Superior temporal gyrus (tissue), 1 donor: ENCODE results near the gene EFCAB8.

ENCODE experiments used
- DNase-seq: peaks from one replicate; pipeline ENCODE4 v3.0.0-alpha.2; 2016; ENCODE audit errors: extremely low spot score

EFCAB8 gene

GRCh38 chr20:32986331-32986966 is 127.7 kb downstream of the EFCAB8 start:
- no peak for DNase-seq

- DNase-seq = no peak
Observed at GRCh38 chr20:32987044-32987825, 128.5 kb downstream of the EFCAB8 start.

- no peak for DNase-seq
Observed at GRCh38 chr20:32988008-32988407, 129.3 kb downstream of the EFCAB8 start.

DNA sequence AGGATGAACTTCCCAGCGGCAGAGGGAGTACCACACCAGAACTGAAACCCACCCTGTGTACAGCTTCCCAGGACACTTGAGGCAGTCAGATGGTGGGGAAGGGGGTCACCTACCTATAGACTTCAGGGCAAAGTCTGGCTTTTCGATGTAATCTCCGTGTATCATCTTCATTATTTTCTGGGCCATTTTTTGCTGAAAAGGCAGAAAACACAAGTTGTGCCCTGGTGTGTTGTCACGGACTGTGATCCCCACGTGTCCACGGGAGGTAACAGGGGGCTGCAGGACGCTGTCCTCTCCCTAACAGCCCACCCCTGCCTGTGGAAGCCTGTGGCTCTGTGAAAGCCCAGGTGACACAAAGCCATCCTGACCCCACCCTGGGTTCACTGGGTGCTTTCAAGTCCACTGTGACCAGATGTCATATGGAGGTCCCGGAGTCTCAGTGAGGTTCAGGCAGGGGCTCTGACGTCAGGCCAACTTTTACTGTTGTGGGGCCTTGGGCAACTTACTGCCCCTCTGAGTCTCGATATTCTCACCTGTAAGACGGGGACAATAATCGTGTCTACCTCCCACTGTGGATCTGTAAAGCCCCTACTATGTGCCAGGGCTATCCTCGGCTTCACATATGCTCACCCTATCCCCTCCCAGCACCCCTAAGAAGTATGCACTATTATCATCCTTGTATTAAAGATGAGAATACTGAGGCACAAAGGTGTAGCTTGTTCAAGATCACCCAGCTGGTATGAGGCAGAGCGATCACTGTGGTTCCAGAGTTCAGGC is 131.0 kb downstream of the EFCAB8 start:
- no peak for DNase-seq

- DNase-seq = no peak
Observed at GRCh38 chr20:32990426-32990825, 131.7 kb downstream of the EFCAB8 start.

GRCh38 chr20:32991383-32991782 is 132.7 kb downstream of the EFCAB8 start:
- no peak for DNase-seq

- DNase-seq = no peak
Observed at GRCh38 chr20:32991792-32992641, 133.3 kb downstream of the EFCAB8 start.

DNA sequence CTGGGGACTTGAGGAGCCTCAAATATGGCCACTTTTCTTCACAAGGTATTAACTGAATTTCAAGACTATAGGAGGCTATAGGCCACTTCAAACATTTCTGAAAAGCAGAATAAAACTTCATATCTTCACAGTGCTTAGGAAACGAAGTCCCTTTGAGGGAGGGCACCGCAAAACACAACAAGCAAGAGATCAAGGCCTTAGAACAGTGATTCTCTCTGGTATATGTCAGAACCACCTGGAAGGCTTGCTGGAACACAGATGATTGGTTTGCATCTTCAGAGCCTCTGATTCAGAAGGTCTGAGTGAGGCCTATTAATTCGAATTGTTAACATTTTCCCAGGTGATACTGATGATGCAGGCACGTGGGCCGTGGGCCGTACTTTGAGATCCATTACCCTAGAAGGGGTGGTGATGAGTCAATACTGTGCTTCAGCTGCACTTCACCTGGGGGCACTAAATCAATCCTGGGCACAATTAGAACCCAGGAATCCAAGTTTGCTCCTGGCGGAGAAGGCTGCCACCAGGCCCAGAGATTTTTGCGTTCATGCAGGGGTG is 134.8 kb downstream of the EFCAB8 start:
- DNase-seq = no peak

DNA sequence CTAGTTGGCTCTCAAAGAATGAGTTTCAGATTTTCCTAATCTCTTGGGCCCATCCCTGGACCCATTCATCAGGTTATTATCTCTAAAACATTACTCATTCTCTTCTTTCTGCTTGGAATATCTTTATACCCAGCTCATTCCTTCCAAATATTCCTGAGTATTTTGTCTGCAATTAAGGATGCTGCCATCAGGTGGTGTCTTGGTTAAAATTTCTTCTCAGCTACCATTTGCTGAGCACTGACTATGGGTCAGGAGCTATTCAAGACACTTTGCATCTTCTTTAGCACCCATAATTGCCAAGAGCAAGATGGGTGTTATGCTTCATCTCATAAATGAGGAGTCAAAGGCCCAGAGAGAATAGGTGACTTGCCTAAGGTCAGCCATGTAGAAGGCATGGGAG is 137.1 kb downstream of the EFCAB8 start:
- DNase-seq = no peak

- DNase-seq = no peak
Observed at GRCh38 chr20:32997431-32997830, 138.7 kb downstream of the EFCAB8 start.

- no peak for DNase-seq
Observed at GRCh38 chr20:32999603-33000250, 141.0 kb downstream of the EFCAB8 start.

DNA sequence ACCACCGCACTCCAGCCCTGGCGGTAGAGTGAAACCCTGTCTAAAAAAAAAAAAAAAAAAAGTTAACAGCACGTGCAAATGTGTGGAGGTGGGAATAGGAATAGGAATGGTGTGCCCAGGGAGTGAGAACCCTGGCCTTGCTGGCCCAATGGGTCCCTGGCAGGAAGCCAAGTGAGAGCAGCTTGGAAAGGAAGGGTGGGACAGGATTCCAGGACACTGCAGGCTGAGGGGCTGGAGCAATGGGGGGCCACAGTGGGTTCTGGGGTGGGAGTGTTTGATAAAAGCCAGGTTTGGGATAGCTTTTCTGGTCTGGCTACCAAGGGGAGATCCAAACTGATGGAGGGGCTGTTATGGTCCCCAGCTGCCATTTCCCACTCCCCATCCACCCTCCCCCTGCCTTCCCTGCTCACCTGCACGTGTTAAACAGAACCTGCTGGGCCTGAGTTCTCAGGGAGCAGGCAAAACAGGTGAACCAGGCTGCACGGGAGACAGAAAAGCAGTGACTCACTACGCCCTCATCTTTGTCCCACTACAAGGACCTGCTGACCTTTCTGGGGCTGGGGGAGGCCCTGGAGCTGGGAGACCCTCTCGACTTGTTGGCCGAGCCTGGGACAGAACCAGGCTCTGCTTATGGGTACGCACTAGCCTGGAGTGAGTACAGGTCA is 142.2 kb downstream of the EFCAB8 start:
- no peak for DNase-seq

DNA sequence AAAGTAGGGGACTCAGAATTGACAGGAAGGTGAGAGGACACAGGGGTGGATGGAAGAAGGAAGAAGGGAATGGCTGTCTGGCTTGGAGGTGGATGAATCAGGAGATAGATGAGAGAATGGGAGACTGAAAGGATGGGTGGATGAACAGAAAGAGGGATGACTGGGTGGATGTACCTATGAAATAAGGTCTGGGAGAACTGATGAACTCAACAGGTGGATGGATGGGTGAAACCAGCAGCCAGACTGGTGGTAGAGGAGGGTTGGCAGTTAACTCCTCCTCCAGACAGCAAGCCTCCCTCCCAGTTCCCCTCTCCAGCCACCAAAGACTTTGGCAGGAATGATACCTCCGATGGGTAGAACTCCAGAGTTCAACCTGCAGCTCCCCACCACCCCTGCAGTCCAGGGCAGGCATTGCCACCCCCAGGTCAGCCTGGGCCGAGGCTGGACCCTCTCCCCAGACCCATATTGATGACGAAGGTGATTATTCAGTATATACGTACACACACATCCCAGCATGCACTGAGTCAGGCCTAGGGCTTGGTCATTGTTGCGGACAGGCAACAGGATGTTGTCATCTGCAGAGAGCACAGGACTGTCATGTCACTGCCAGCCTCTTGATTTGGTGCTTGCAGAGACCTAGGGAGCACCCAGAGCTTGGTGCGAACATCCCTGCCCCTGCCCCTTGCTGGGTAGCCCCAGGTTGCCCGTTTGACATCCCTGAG is 143.5 kb downstream of the EFCAB8 start:
- no peak for DNase-seq

- no peak for DNase-seq
Observed at GRCh38 chr20:33004141-33004751, 145.5 kb downstream of the EFCAB8 start, which contains the start of gene SUN5. Gene SUN5 (minus strand): TSS chr20:33004433. CDS start chr20:33004340, 93 bp downstream.

GRCh38 chr20:33005132-33005566 is 146.4 kb downstream of the EFCAB8 start:
- no peak for DNase-seq

DNA sequence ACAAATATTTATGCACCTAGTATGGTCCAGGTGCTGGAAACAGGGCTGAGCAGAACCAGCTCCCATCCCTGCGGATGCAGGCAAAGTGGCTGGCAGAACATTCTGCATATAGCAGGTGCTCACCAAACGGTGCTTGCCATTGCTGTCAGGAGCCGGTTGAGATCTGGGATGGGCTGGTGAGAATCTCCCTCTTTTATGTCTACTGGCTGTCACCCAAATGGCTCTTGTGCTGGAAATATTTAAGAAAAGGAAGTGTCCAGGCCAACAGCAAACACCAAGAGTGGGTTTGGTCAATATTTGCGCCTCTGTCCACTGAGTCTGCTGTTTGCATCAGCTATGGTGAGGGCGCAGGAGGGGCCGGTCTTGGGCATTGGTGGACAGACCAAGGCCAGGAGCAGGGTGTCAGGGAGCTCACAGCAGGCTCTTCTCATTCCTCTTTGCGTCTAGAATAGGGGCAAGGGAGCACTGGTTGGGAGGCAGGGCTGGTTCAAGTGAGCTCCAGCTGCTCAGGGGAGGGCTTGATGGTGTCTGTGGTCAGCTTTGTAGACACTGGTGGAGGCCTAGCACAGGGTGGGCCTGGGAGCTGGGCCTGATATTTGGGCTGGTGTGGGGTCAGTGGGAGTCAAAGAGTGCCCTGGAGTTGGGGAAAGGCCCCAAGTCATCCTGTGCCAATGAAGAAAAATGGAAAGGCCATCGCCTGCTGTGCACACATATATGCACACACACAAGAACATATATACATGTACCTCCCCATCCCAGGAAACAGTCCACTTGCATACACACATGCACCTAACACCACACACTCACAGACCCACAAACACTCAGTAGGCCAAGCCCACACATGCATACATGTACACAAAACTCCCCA is 147.4 kb downstream of the EFCAB8 start:
- no peak for DNase-seq

- DNase-seq = no peak
Observed at GRCh38 chr20:33006776-33007375, 148.2 kb downstream of the EFCAB8 start.
